Measurements from ENCODE around the gene RAE1.

DNA sequence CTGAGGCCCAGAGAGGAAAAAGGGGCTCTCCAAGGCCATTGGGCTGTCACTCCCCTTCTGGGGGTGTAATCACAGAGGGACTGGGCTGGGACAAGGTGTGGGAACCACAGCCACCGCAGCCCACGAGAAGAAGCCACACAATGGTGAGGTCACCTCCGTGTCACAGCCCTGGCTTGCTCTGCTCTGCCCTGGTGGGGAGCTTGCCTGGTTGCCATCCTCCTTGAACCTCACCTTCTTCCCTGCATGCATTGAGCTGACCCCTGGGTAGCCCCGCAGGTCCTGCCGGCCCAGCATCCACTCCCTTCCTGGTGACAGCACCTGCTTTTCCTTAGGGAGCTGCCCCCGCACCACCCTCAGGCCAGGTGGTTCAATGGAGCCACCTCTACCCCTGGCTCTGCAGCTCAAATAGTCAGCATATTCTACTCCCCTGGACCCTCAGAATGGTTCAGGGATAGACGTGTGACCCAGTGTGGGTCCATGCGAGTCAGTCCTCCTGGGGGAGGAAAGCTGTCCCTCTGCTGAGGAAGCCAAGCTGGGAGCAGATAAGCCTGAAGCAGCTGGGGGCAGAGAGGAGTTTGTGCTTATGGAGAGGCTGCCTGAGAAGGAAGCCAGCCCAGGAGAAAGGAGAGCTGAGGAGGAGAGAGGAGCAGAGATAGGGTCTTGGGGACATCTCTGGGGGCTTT lies 61.4 kb downstream of the RAE1 start:
- TF ChIP-seq POLR2AphosphoS5 (IDR thresholded peaks at IDR 0.05; ENCODE audit: borderline replicate concordance, low read depth, low read length), result no peak
- no peak for TF ChIP-seq EZH2 (IDR thresholded peaks at IDR 0.05)
